Measurements from ENCODE around the gene RBPJ. TPM values are rescaled to one million over a fixed set of nuclear protein-coding genes. Genes with fewer than 3 reads are reported as not detected.

The RBPJ gene
- total and polyA plus RNA-seq, 2 of the 8 experiments (the other 6 are each of a cell fraction or from before 2014, with no cell fraction given) = 65.5 to 217 TPM

GRCh38 chr4:26466578-26467270 is 145.9 kb downstream of the RBPJ start:
- Histone ChIP-seq H3K23me2 (ENCODE audit: low read depth, low read length) (no peaks in the 10 kb centered on the region), H3K27ac (ENCODE audit: low read depth, low read length) (no peak overlapping the region), H2BK5ac (ENCODE audit: low read depth, low read length) (no peak overlapping the region), H3K14ac (ENCODE audit: insufficient read length) (no peak overlapping the region), H2BK20ac (ENCODE audit: low read length) (no peak overlapping the region), H2BK15ac (ENCODE audit: low read length) (no peak overlapping the region), H3K79me1 (ENCODE audit: low read depth, low read length) (no peaks in the 10 kb centered on the region), H3K36me3 (ENCODE audit: control insufficient read depth in 2 of 4, insufficient read depth in 4 of 4, low read length in 3 of 4) (no peaks in the 10 kb centered on the region), H3K4ac (replicated peaks; ENCODE audit: insufficient read length, low read depth, low read length) (no peak overlapping the region), H2BK12ac (ENCODE audit: low read depth, low read length) (no peak overlapping the region), H4K20me1 (replicated peaks in 1 of 2; ENCODE audit: control insufficient read depth in 1 of 2, insufficient read depth in 2 of 2, low read length in 2 of 2) (no peaks in the 10 kb centered on the region), H3K18ac (ENCODE audit: extremely low read depth, low read length) (no peak overlapping the region), H3K4me3 (ENCODE audit: extremely low read depth in 1 of 4, insufficient read depth in 2 of 4, low read depth in 3 of 4, low read length in 4 of 4) (no peak overlapping the region), H3K27me3 (replicated peaks in 1 of 4; ENCODE audit: control insufficient read depth in 3 of 4, extremely low read depth in 1 of 4, insufficient read depth in 3 of 4, low read length in 3 of 4) (no peaks in the 10 kb centered on the region), H4K5ac (ENCODE audit: insufficient read length, low read depth, low read length) (no peak overlapping the region), H2BK120ac (replicated peaks; ENCODE audit: low read depth, low read length) (no peak overlapping the region), H3K4me1 (replicated peaks in 1 of 4; ENCODE audit: control insufficient read depth in 3 of 4, insufficient read depth in 4 of 4, low read length in 3 of 4) (no peaks in the 10 kb centered on the region), H4K8ac (ENCODE audit: extremely low read depth, insufficient read depth, low read length) (no peak overlapping the region), H3K79me2 (ENCODE audit: control insufficient read depth in 1 of 2, insufficient read depth in 2 of 2, low read length in 2 of 2) (no peaks in the 10 kb centered on the region), H3K9ac (replicated peaks in 1 of 4; ENCODE audit: extremely low read depth in 1 of 4, low read depth in 3 of 4, low read length in 3 of 4) (no peak overlapping the region), H2AK5ac (ENCODE audit: low read depth, low read length) (no peak overlapping the region), H3K4me2 (ENCODE audit: insufficient read depth in 1 of 2, low read depth in 2 of 2, low read length in 2 of 2) (no peak overlapping the region), H3K56ac (replicated peaks; ENCODE audit: insufficient read length, low read depth, low read length) (no peak overlapping the region), H2AFZ (ENCODE audit: low read length) (no peak overlapping the region), H3K23ac (ENCODE audit: insufficient read length) (no peak overlapping the region), H3K9me3 (ENCODE audit: insufficient read depth in 2 of 2, low read depth in 1 of 2, low read length in 1 of 2) (no peaks in the 10 kb centered on the region; a peak in 1 of 4 replicates), H4K91ac (replicated peaks; ENCODE audit: insufficient read length, low read length) (no peak overlapping the region)
- FAIRE-seq (no peak), DNase-seq (ENCODE audit: low read depth in 1 of 2, low spot score in 2 of 2) (no peak)
- WGBS, 2 experiments (ENCODE audit: extremely low coverage in 1 of 2, insufficient coverage in 1 of 2, insufficient read length in 1 of 2, insufficient replicate concordance in 2 of 2, low coverage in 1 of 2, low lambda C conversion rate in 2 of 2, missing lambda C conversion rate in 1 of 2) = 91% methylated on average over 10 of the region's 10 CpGs; no CpG with 5 or more reads in 1 of the 2 experiments
- CTCF ChIA-PET (ENCODE audit: partially characterized antibody) = interaction anchor here (0.5 to 1.2 kb wide), 2 partner anchors 8 to 543 kb away, joined by 3 read pairs; no protein-coding TSS in a partner anchor
- TF ChIP-seq ATF2 (IDR thresholded peaks at IDR 0.05; ENCODE audit: low read length) = no peak
- TF ChIP-seq USF2 (IDR thresholded peaks at IDR 0.05; ENCODE audit: low read length) = no peak
- no peak for TF ChIP-seq BRCA1 (IDR thresholded peaks at IDR 0.05; ENCODE audit: low read depth, low read length)
- TF ChIP-seq POLR2AphosphoS5 (IDR thresholded peaks at IDR 0.05; ENCODE audit: low read depth, low read length) = no peak
- TF ChIP-seq BCL11A (IDR thresholded peaks at IDR 0.05; ENCODE audit: low read depth in 2 of 2, low read length in 2 of 2) = no peak
- TF ChIP-seq KDM4A (IDR thresholded peaks at IDR 0.05; ENCODE audit: low read depth, low read length, severe bottlenecking) = no peak
- no peak for TF ChIP-seq ZNF274 (IDR thresholded peaks at IDR 0.05; ENCODE audit: borderline replicate concordance, extremely low read depth, low read length)
- TF ChIP-seq ATF3 (IDR thresholded peaks at IDR 0.05; ENCODE audit: insufficient read depth, low read depth, low read length) = no peak
- TF ChIP-seq CTBP2 (IDR thresholded peaks at IDR 0.05; ENCODE audit: borderline replicate concordance, insufficient read depth, insufficient read length, low read length) = no peak
- POLR2A ChIA-PET (ENCODE audit: partially characterized antibody) = no interaction called here

All from H1 (cell line).